HG03354 (cell line): ENCODE results near the gene PCNP.
A peak's percentile ranks its signal among the peaks of the same experiment; 100 is the strongest.
"Not testable (repeated sequence)": the region's sequence is repeated elsewhere in the genome, so short reads cannot be mapped to it uniquely, and the experiment has no call there.

ENCODE experiments used
- ATAC-seq: cut with Tn5 transposase; IDR thresholded peaks from one replicate; pipeline ENCODE4 v1.9.1; 2021; ENCODE audit warnings: mild to moderate bottlenecking; ENCODE audit not compliant: unreplicated experiment, poor library complexity, severe bottlenecking

The PCNP gene

DNA sequence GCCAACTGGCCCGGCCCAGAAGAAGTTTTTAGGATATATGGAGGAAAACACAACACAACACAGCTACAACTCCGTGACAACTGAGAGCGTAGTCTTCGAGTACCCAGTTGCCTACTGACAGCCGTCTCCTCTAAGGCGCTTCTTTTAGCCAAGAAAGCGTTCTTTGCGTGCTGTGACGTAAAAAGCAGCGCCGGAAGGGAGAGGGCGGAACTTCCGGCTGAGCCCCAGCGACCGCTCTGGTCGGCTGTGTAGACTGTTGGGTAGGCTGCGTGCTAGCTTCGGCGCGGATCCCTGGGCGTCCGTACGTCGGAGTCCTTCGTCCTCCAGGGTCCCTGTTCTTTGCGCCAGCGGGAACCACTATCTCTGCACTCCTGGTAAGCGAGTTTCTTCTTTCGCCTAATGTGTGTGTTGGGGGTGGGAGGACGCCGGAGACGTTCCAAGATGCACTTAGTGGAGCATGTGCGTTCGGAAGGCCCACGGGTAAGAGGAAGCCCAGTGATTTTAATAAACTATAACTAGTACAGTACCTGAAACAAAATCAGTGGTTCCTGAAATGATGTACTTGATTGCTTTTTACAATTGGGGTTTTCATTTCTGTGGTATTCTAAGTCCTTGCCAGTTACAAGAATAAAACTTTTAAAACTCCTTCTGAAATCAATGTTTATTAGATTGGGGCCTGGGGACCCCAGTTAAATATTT, 12.2 kb upstream of the PCNP start, which contains the start of gene TRMT10C:
TRMT10C (plus strand) TSS at position 239 of the 699 bp plus-strand sequence. CDS start 2,914 bp downstream, outside the sequence.
- peak; percentile 100 for ATAC-seq

DNA sequence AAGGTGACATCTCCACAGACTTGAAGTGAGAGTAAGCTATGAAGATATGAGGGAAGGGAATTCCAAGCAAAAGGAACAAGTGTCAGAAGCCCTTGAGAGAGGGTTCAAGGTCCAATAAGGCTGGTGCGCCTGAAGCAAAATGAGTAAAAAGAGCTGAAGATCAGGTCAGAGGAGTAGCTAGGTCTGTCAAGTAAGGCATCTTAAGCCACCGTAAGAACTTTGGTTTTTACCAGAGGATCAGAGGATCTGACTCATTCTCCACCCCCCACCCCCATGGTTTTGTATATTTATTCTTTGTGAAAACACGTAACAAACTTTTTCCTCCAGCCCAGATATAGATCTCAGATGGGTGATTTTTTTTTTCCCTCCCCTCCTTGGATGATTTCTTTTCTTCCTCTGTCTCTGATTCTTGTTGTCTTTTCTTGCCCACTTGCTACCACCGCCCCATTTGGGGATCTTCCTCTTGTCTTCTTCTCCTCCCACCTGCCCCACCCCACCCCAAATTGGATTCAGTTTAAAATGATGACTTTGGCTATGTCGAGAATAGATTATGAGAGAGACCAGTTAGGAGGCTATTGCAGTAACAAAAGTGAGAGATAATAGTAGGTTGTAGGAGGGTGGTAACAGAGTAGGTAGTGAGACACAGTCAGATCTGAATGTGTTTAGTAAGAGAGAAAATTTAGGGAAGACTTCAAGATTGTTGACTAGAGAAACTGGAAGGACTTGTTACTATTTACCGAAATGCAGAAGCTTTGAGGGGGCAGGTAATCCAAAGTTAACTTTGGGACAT, 6.3 kb upstream of the PCNP start:
- ATAC-seq: no peak

DNA sequence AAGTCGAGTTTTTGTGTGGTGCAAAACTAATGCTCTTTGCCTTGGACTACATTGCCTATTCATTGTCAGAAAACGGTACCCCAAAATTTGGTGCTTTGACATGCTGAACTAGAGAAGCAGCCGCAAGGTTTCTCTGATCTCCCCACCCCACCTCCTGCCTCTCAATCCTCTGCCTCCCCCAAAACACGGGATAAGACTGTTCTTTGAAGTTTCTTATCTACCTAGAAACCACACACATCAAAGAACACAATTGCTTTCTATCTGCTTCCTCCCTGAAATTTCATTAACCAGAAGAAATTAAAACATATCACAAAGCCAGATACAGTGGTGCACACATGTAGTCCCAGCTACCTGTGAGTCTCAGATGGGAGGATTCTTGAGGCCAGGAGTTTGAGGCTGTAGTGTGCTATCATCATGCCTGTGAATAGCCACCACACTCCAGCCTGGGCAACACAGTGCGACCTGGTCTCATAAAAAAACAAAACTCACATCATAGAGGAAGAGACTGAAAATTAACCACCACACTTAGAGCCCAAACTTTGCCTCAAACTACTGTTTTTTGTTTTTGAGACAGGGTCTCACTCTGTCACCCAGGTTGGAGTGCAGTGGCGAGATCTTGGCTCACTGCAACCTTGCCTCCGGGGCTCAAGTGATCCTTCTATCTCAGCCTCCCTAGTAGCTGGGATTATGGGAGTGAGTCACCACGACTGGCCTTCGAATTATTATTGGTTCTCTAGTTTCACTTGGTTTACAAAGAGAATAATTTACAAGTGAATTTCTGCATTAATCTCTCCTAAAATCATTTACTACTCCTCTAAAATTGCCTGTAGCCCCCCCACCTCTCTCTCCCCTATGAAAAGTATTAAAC, 2.7 kb upstream of the PCNP start:
- no peak for ATAC-seq

DNA sequence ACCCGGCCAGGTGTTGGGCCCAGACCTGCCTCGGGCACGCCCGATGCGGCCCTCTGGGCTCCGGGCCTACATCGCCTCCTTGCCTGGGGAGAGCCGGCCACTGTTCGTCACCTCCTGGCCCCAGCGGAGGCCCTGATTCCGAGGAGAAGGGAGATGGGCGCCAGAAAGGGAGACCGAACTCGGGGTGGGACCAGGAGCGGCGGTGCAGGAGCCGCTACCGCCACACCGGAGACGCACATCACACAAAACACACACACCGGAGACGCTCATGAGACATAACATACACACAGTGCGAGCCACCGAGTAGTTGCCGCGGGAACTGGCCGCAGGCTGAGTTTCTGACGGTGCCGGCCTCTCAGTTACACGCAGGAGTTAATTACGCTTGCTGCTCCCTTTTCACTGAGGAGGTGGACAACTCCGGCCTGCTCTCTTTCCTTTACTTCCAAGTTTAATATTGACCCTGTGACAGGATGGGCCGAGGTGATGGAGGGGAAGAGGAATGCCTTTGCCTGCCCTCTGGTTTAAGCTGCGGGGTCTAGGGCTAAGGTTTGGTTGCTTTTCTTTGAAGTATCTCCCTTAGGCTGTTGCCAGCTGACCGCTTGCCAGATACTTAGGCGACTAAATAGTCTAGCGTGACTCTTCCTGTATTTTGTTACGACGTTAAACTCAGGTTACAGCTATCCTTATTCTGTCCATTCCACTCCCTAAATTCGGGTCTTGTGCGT, 570 bp downstream of the PCNP start:
- peak; percentile 55 for ATAC-seq

DNA sequence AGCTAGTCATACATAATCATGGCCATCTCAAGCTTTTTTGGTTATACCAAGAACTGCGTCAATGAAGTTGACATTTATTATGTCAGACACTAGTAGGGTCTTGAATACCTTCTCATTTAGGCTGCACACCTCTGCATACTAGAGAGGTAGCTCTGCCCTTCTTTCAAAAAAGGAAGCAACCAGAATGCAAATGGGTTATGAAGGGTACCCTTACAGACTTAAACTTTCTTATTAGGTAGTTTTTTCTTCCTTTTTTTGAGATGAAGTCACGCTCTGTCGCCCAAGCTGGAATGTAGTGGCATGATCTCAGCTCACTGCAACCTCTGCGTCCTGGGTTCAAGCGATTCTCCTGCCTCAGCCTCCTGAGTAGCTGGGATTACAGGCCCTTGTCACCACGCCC, 3.3 kb downstream of the PCNP start:
- no peak for ATAC-seq

DNA sequence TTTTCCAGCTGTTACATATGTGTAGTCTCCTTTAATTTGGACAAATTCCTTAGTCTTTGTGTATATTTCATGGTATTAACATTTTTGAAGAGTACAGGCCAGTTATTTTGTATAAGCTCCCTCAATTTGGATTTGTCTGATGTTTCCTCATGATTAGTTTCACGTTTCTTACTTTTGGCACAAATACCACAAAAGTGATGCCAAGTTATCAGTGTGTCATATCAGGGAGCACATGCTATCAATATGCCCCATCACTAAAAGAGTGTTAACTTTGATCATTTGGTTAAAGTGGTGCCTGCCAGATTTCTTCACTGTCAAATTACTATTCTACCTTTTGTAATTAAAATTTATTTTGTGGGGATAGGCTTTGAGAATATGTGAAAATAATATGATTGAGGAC, 14.6 kb downstream of the PCNP start:
- no peak for ATAC-seq

DNA sequence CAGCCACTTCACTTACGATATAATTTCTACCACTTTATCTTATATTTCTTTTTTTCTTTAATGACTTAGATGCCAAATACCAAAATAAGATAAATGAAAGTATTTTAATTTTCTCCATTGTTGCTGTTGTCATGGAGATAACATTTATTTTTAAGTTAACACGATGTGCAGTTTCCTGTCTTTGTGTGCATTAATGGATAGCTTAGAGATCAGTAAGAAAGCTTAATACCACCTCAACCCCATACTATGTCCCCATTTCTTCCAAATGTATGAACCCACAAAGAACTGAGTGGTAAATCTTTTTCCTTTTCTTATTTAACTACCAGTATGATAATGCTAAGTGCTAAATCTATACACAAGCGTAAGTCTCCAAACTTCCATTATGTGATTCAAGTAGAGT, 17.1 kb downstream of the PCNP start:
- ATAC-seq: no peak

DNA sequence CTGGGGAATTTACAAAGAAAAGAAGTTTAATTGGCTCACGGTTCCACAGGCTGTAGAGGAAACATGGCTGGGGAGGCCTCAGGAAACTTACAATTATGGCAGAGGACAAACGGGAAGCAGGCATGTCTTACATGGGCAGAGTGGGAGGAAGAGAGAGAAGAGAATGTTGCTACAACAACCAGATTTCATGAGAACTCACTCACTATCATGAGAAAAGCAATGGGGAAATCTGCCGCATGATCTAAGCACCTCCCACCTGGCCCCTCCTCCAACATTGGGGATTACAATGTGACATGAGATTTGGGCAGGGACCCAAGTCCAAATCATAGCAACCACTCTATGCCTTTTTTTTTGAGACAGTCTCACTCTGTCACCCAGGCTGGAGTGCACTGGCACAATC, 28.8 kb downstream of the PCNP start:
- ATAC-seq: no peak

DNA sequence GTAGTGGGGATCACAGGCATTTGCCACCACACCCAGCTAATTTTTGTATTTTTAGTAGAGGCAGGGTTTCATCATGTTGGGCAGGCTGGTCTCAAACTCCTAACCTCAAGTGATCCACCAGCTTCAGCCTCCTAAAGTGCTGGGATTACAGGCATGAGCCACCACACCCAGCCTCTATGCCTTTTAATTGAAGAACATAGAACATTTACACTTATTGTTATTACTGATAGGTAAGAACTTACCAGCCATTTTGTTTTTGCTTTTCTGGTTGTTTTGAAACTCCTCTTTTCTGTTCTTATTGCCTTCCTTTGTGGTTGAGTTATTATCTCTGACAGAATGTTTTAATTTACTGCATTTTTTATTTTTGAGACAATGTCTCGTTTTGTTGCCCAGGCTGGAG, 29.2 kb downstream of the PCNP start:
- ATAC-seq: no peak

DNA sequence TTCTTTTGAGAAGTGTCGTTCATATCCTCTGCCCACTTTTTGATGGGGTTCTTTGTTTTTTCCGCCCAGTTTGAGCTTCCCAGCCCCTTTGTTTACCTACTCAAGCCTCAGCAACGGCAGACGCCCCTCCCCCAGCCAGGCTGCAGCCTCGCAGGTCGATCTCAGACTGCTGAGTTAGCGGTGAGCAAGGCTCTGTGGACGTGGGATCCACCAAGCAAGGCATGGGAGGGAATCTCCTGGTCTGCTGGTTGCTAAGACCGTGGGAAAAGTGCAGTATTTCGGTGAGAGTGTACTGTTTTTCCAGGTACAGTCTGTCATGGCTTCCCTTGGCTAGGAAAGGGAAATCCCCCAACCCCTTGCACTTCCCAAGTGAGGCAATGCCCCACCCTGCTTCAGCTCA, 31.4 kb downstream of the PCNP start:
- not testable (repeated sequence) for ATAC-seq

DNA sequence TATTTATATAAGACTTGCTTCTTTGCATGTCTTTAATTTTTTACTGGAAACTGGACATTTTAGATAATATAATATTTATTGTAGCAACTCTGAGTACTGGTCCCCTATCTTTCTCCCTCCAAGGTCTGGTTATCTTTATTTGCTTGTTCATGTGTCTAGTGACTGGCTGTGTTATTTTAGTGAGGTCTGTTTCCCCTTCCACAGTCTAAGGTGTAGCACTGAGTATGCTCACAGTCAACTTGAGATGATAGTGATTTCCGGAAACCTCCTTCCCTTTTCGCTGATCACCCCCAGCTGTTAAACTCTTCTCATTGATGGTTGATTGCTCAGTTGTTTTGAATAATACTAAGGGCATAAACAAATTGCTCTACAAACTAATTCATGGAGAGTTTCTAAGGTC, 37.0 kb downstream of the PCNP start:
- no peak for ATAC-seq

DNA sequence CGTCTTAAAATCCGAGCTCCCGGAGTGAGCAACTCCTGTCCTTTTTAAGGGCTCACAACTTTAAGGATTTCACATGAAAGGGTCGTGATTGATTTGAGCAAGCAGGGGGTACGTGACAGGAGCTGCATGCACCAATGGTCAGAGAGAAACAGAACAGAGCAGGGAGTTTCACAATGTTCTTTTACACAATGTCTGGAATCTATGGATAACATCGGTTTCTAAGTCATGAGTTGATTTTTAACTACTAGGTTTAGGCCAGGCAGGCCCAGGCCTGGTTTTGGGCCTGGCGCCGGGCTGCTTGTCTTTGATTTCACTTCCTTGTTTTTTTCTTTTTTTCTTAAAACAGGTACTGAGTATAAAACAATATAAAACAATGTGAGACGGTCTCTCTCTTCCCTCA, 39.0 kb downstream of the PCNP start:
- ATAC-seq: not testable (repeated sequence)

DNA sequence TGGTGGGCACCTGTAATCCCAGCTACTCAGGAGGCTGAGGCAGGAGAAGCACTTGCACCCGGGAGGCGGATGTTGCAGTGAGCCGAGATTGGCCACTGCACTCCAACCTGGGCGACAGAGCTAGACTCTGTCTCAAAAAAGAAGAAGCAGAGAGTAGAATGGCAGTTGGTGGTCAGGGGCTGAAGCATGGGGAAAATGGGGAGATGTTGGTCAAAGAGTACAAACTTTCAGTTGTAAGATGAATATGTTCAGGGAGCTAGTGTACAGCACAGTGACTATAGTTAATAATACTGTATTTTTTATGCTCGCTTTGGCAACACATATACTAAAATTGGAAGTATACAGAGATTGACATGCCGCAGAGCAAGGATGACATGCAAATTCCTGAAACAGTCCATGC, 41.5 kb downstream of the PCNP start:
- no peak for ATAC-seq

DNA sequence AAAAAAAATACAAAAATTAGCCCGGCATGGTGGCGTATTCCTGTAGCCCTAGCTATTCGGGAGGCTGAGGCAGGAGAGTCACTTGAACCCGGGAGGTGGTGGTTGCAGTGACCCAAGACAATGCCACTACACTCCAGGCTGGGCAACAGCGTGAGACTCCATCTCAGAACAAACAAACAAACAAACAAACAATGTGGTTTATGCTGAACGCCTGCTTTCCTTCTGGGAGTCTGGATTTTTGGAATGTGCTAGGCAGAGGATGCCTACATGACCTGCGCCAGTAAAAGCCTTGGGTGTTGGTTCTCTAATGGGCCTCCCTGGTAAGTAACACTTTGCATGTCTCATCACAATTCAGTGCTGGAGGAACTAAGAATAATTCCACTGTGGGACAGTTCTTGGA, 43.5 kb downstream of the PCNP start:
- ATAC-seq: no peak

DNA sequence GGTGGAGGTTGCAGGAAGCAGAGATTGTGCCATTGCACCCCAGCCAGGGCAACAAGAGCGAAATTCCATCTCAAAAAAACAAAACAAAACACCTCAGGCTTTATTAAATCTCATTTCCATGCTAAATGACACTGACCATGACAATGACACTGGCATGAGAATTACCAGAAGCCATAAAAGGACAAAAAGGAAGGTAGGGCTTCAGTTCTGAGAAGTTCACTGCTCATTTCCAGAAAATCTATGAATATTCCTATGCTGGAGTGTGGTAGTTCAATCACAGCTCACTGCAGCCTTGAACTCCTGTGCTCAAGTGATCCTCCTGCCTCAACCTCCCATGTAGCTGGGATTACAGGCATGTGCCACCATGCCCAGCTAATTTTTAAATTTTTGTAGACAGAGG, 44.7 kb downstream of the PCNP start:
- no peak for ATAC-seq

DNA sequence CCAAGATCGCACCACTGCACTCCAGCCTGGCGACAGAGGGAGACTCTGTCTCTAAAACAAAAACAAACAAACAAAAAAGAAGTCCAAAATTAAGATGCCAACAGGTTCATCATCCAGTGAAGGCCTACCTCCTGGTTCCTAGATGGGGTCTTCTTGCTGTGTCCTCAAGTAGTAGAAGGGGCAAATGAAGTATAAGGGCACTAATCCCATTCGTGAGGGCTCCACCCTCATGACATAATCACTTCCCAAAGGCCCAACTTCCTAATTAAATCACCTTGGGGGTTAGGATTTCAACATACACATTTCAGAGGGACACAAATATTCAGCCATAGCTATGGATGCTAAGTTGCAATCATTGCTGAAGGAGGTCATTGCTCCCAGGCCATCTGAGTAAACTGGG, 45.8 kb downstream of the PCNP start:
- ATAC-seq: no peak

DNA sequence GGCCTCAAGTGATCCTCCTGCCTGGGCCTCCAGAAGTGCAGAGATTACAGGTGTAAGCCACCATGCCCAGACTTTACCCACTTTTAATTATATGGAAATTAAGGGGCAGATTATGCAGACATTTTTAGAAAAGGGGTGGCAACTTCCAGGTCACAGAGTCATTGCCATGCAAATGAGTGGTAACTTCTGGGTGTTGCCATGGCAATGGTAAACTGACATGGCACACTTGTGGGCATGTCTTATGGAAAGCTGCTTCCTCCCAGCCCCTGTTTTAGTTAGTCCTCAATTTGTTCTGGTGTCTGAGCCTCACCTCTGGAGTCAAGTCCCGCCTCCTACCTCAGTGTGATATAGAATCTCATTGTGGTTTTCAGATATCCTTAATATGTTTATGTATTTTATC, 49.7 kb downstream of the PCNP start:
- ATAC-seq: no peak

DNA sequence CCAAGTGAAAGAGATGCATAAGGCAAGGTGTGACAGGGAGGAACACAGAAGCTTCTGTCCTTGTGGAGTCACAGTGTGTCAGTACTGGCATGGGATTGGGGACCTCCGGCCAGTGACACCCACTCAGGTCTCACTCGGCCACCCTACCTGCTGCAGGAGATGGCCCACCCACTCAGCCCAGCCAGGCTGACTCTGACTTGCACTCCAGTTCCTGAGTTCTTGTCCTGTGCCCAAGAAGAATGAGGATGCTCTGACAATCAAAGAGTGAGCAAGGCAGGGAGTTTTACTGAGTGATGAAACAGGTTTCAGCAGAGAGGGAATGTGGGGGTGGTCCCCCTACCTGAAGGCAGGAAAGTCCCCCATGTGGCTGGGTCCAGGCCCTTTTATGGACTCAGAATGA, 50.9 kb downstream of the PCNP start:
- ATAC-seq: no peak

DNA sequence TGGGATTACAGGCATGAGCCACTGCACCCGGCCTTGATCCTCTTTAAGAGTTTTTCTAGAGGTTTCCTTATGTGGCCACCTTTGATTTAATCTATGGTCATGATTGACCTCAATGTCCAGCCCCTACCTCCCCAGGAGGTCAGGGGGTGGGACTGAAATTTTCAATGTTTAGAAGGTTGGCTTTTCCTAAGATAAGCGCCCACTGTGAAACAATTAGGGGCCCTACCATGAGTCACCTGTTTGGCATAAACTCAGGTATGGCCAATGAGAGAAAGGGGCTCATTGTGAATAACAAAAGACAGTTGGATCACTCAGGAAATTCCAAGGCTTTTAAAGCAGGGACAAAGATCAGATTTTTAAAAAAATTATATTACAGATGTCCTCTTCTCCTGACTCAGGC, 51.9 kb downstream of the PCNP start:
- no peak for ATAC-seq

DNA sequence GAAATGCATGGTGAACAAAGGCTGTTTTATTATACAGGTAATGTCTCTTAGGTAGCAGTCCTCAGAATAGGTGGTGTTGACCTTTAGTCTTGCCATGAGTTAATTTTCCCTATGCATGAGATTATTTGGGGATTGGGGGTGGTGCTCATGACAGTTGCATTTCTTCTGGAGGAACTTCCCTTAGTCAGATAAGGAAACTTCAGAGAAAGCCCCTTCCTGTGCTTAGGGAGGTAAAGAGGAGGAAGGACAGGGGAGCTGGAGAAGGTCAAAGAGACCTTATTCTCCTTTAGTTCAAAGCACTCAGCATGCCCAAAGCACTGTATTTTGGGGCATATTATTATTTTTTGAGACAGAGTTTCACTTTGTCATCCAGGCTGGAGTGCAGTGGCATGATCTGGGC, 55.2 kb downstream of the PCNP start:
- ATAC-seq: no peak
